ENCODE data around the gene RBM26.

RBM26 gene, protein sequence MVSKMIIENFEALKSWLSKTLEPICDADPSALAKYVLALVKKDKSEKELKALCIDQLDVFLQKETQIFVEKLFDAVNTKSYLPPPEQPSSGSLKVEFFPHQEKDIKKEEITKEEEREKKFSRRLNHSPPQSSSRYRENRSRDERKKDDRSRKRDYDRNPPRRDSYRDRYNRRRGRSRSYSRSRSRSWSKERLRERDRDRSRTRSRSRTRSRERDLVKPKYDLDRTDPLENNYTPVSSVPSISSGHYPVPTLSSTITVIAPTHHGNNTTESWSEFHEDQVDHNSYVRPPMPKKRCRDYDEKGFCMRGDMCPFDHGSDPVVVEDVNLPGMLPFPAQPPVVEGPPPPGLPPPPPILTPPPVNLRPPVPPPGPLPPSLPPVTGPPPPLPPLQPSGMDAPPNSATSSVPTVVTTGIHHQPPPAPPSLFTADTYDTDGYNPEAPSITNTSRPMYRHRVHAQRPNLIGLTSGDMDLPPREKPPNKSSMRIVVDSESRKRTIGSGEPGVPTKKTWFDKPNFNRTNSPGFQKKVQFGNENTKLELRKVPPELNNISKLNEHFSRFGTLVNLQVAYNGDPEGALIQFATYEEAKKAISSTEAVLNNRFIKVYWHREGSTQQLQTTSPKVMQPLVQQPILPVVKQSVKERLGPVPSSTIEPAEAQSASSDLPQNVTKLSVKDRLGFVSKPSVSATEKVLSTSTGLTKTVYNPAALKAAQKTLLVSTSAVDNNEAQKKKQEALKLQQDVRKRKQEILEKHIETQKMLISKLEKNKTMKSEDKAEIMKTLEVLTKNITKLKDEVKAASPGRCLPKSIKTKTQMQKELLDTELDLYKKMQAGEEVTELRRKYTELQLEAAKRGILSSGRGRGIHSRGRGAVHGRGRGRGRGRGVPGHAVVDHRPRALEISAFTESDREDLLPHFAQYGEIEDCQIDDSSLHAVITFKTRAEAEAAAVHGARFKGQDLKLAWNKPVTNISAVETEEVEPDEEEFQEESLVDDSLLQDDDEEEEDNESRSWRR

DNA sequence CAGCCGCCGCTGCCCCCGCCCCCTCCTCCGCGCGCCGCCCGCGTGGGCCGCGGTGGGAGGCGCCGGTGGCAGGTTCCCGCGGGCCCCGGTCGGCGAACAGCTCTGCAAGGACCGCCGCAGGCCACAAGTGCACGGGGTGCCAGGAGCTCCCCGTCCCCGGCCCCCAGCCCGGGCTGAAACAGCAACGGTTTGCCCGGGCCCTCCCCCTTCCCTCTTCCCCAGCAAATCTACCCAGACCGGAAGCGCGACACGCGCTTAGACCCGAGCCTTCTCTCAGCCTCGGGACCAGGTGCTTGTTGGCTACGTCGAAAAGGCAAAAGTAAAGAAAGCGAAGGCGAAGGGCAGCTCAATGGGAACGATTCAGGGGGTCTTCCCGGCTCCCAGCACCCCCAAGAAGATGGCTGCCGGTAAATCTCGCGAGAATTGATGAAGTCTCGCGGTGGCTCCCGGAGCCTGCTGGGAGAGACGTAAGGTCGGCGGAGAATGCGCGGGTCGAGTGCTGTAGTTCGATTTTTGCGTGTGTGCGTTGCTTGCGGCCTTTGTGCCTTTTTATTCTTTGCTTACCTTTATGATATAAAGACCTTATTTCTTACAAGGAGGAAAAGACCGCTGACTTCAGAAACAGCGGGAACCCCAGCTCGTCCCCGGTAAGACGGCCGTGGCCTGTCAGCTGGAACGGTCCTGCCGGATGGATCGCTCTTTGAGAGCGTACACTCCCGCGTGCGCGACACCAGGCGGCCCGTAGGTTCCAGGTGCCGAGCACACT lies at the start of gene RBM26:
Gene RBM26 (minus strand): TSS at position 425 of the 766 bp plus-strand sequence. CDS start 481 bp downstream, outside the sequence.
- Histone ChIP-seq H3K4me1 (ENCODE audit: control insufficient read depth in 1 of 2, insufficient read depth in 2 of 2, low read length in 2 of 2) (peaks cover 34 to 47% of the 10 kb centered on the region in 2 donors), H3K9me3 (ENCODE audit: control insufficient read depth in 1 of 2, low read length in 2 of 2) (no peaks in the 10 kb centered on the region), H3K36me3 (ENCODE audit: control insufficient read depth in 1 of 2, insufficient read depth in 2 of 2, low read length in 2 of 2) (no peaks in the 10 kb centered on the region), H3K4me3 (ENCODE audit: low read depth in 1 of 2, low read length in 2 of 2) (peak within 1 kb of the TSS; percentile 79 to 88), H3K27ac (ENCODE audit: low read depth, low read length) (peak within 1 kb of the TSS; percentile 94), H3K9ac (ENCODE audit: low read depth in 1 of 2, low read length in 2 of 2) (peak within 1 kb of the TSS; percentile 91 to 94), H3K27me3 (ENCODE audit: control insufficient read depth in 1 of 2, insufficient read depth in 2 of 2, low read length in 2 of 2) (no peaks in the 10 kb centered on the region)

DNA sequence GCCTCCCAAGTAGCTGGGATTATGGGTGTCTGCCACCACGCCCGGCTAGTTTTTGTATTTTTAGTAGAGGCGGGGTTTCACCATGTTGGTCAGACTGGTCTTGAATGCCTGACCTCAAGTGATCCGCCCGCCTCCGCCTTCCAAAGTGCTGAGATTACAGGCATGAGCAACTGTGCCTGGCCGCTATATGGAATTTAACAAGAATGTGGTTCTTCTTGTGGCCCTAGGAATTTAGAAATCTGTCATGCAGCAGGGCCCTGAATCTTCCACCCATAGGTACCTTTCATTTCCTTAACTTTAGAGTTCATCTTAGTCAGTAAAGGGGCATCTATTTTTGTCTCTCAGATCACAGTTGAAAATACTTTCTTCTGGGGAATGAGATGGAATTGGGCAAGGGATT lies 49.3 kb upstream of the RBM26 start:
- Histone ChIP-seq H3K36me3 (ENCODE audit: control insufficient read depth in 1 of 2, insufficient read depth in 2 of 2, low read length in 2 of 2) (no peaks in the 10 kb centered on the region), H3K4me1 (ENCODE audit: control insufficient read depth in 1 of 2, insufficient read depth in 2 of 2, low read length in 2 of 2) (no peaks in the 10 kb centered on the region), H3K27me3 (ENCODE audit: control insufficient read depth in 1 of 2, insufficient read depth in 2 of 2, low read length in 2 of 2) (no peaks in the 10 kb centered on the region), H3K27ac (ENCODE audit: low read depth, low read length) (no peak overlapping the region), H3K9me3 (ENCODE audit: control insufficient read depth in 1 of 2, low read length in 2 of 2) (peaks cover 0 to 2% of the 10 kb centered on the region in 2 donors), H3K4me3 (ENCODE audit: low read depth in 1 of 2, low read length in 2 of 2) (no peak overlapping the region), H3K9ac (ENCODE audit: low read depth in 1 of 2, low read length in 2 of 2) (no peak overlapping the region)

DNA sequence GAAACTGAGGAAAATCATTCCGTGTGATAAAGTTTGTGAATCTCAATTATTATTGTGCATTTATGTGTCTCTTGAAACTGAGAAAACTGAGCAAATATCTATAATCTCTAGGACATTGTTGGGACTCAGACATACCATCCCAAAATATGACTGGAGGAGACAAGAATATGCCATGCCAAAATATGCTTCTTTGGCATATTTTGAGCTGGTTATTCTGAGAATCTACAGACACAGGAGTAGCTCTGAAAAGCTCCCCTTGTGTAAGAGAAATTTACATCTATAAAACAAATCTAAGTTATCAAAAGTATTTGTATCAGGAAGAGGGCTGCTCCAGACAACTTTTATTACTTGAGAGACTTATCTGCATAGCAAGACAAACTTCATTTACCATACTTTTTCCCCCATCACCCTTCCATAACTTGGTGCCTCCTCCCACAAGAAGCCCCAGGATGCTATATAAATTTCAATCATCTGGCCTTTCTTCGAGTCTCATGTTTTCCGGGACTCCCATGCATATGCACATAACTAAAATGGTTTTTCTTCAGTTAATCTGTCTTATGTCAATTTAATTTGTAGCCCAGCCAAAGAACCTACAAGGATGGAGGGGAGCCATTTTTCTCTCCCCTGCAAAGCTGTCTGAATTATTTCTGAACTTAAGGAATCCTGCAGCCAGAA lies 46.3 kb upstream of the RBM26 start:
- no peaks in the 10 kb centered on the region for H3K4me1 ChIP-seq (ENCODE audit: control insufficient read depth in 1 of 2, insufficient read depth in 2 of 2, low read length in 2 of 2)
- H3K36me3 ChIP-seq (ENCODE audit: control insufficient read depth in 1 of 2, insufficient read depth in 2 of 2, low read length in 2 of 2): no peaks in the 10 kb centered on the region
- H3K4me3 ChIP-seq (ENCODE audit: low read depth in 1 of 2, low read length in 2 of 2): no peak overlapping the region
- H3K27me3 ChIP-seq (ENCODE audit: control insufficient read depth in 1 of 2, insufficient read depth in 2 of 2, low read length in 2 of 2): no peaks in the 10 kb centered on the region
- H3K27ac ChIP-seq (ENCODE audit: low read depth, low read length): no peak overlapping the region
- no peak overlapping the region for H3K9ac ChIP-seq (ENCODE audit: low read depth in 1 of 2, low read length in 2 of 2)
- peaks cover 0 to 2% of the 10 kb centered on the region in 2 donors for H3K9me3 ChIP-seq (ENCODE audit: control insufficient read depth in 1 of 2, low read length in 2 of 2)

DNA sequence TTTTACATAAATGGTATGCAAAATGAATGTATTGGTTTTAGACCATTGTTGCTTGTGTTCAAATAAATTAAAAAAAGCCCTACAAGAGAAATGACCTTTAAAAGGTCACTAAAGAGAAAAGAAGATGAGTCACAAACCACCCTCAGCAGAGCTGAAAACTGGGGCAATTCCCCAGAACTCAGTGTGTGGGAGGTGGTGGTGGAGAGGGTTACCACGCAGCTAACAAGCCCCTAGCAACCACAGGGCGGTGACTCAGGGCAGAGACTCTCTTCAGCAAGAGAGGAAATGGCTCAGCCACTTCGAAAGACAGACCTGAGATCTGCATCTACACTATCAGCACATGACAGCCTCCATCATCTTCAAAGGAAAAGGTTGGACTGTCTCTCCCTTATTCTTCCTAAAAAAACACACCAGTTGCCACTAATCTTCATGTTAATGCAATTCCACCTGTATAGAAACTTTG lies 45.5 kb upstream of the RBM26 start:
- Histone ChIP-seq H3K4me1 (ENCODE audit: control insufficient read depth in 1 of 2, insufficient read depth in 2 of 2, low read length in 2 of 2) (no peaks in the 10 kb centered on the region), H3K36me3 (ENCODE audit: control insufficient read depth in 1 of 2, insufficient read depth in 2 of 2, low read length in 2 of 2) (no peaks in the 10 kb centered on the region), H3K27me3 (ENCODE audit: control insufficient read depth in 1 of 2, insufficient read depth in 2 of 2, low read length in 2 of 2) (no peaks in the 10 kb centered on the region), H3K9me3 (ENCODE audit: control insufficient read depth in 1 of 2, low read length in 2 of 2) (no peaks in the 10 kb centered on the region), H3K4me3 (ENCODE audit: low read depth in 1 of 2, low read length in 2 of 2) (no peak overlapping the region), H3K9ac (ENCODE audit: low read depth in 1 of 2, low read length in 2 of 2) (no peak overlapping the region), H3K27ac (ENCODE audit: low read depth, low read length) (no peak overlapping the region)

DNA sequence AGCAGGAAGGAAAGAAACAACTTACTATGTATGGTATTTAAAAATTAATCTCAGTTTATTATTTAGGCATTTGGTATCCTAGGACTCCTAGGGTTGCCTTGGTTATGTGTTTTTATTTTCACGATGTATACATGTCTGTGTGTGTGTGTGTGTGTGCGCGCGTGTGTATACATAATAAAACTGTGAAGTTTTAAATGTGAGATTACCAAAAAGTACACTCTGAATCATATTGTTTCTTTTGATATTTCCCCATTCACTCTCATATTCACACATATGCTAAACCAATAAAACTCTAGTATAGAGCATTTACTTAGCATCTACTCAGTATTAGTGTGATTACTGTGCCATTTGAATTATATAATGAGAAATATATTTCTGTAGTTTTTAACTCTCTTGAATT lies 44.1 kb upstream of the RBM26 start:
- no peaks in the 10 kb centered on the region for H3K9me3 ChIP-seq (ENCODE audit: control insufficient read depth in 1 of 2, low read length in 2 of 2)
- H3K4me3 ChIP-seq (ENCODE audit: low read depth in 1 of 2, low read length in 2 of 2): no peak overlapping the region
- H3K27me3 ChIP-seq (ENCODE audit: control insufficient read depth in 1 of 2, insufficient read depth in 2 of 2, low read length in 2 of 2): no peaks in the 10 kb centered on the region
- no peaks in the 10 kb centered on the region for H3K36me3 ChIP-seq (ENCODE audit: control insufficient read depth in 1 of 2, insufficient read depth in 2 of 2, low read length in 2 of 2)
- no peak overlapping the region for H3K9ac ChIP-seq (ENCODE audit: low read depth in 1 of 2, low read length in 2 of 2)
- no peak overlapping the region for H3K27ac ChIP-seq (ENCODE audit: low read depth, low read length)
- peaks cover 0 to 7% of the 10 kb centered on the region in 2 donors for H3K4me1 ChIP-seq (ENCODE audit: control insufficient read depth in 1 of 2, insufficient read depth in 2 of 2, low read length in 2 of 2)

DNA sequence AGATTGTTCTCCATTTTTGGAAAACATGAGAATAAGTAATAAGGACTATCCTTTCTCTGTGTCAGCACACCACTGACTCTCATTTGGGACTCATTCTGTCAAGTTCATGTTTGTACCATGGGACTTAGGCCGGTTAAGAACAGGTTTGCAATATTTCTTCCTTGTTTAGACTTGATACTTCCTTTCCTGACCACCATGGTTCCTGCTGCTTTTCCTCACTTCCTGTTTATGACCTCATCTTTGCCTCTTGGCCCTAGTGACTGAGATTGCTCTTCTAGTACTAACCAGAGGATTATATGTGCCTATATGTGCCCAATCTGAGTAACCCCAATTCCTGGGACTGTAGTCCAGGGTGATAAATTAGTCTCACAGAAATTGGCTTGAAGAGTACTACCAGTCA lies 42.4 kb upstream of the RBM26 start:
- no peaks in the 10 kb centered on the region for H3K36me3 ChIP-seq (ENCODE audit: control insufficient read depth in 1 of 2, insufficient read depth in 2 of 2, low read length in 2 of 2)
- H3K27me3 ChIP-seq (ENCODE audit: control insufficient read depth in 1 of 2, insufficient read depth in 2 of 2, low read length in 2 of 2): no peaks in the 10 kb centered on the region
- peaks cover 0 to 7% of the 10 kb centered on the region in 2 donors for H3K4me1 ChIP-seq (ENCODE audit: control insufficient read depth in 1 of 2, insufficient read depth in 2 of 2, low read length in 2 of 2)
- H3K4me3 ChIP-seq (ENCODE audit: low read depth in 1 of 2, low read length in 2 of 2): no peak overlapping the region
- no peaks in the 10 kb centered on the region for H3K9me3 ChIP-seq (ENCODE audit: control insufficient read depth in 1 of 2, low read length in 2 of 2)
- no peak overlapping the region for H3K27ac ChIP-seq (ENCODE audit: low read depth, low read length)
- no peak overlapping the region for H3K9ac ChIP-seq (ENCODE audit: low read depth in 1 of 2, low read length in 2 of 2)

DNA sequence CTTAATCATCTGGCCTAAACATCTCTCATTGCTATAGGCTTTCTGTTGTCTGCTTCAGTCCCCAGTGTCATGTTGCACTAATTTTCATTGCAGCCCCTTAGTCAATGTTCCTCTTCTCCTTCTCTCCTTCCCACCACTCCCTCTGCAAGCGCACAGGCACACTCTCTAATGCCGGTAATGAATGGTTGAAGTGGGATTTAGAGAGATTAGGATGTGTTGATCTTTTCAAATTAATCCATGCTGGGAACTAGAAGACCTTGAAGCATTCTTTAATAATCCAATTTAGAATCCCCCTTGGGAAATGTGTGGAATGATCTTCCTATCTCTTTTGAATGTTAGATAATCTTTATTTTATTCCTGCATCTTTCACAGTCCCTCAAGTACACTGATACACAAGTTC lies 41.7 kb upstream of the RBM26 start:
- no peaks in the 10 kb centered on the region for H3K27me3 ChIP-seq (ENCODE audit: control insufficient read depth in 1 of 2, insufficient read depth in 2 of 2, low read length in 2 of 2)
- H3K36me3 ChIP-seq (ENCODE audit: control insufficient read depth in 1 of 2, insufficient read depth in 2 of 2, low read length in 2 of 2): no peaks in the 10 kb centered on the region
- H3K9ac ChIP-seq (ENCODE audit: low read depth in 1 of 2, low read length in 2 of 2): no peak overlapping the region
- no peaks in the 10 kb centered on the region for H3K9me3 ChIP-seq (ENCODE audit: control insufficient read depth in 1 of 2, low read length in 2 of 2)
- H3K27ac ChIP-seq (ENCODE audit: low read depth, low read length): no peak overlapping the region
- peaks cover 0 to 9% of the 10 kb centered on the region in 2 donors for H3K4me1 ChIP-seq (ENCODE audit: control insufficient read depth in 1 of 2, insufficient read depth in 2 of 2, low read length in 2 of 2)
- no peak overlapping the region for H3K4me3 ChIP-seq (ENCODE audit: low read depth in 1 of 2, low read length in 2 of 2)

DNA sequence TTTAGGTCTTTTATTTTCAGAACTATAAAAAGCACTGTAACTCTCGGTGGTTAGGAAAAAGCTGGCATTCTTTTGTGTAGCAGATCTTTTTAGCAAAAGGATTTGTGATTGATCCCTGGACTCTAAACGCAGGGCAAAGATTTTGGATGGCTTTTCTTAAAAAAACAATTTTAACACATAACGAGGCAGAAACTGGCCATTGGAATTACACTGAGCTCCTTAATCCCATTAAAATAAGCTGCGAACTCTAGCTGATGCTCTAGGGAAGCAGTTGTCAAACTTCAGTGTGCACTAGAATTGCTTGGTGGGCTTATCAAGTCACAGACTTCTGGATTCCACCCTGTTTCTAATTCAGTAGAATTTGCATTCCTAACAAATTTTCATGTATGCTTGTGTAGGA lies 41.1 kb upstream of the RBM26 start:
- no peaks in the 10 kb centered on the region for H3K27me3 ChIP-seq (ENCODE audit: control insufficient read depth in 1 of 2, insufficient read depth in 2 of 2, low read length in 2 of 2)
- H3K4me1 ChIP-seq (ENCODE audit: control insufficient read depth in 1 of 2, insufficient read depth in 2 of 2, low read length in 2 of 2): peaks cover 0 to 15% of the 10 kb centered on the region in 2 donors
- no peak overlapping the region for H3K27ac ChIP-seq (ENCODE audit: low read depth, low read length)
- H3K36me3 ChIP-seq (ENCODE audit: control insufficient read depth in 1 of 2, insufficient read depth in 2 of 2, low read length in 2 of 2): no peaks in the 10 kb centered on the region
- H3K9ac ChIP-seq (ENCODE audit: low read depth in 1 of 2, low read length in 2 of 2): no peak overlapping the region
- H3K9me3 ChIP-seq (ENCODE audit: control insufficient read depth in 1 of 2, low read length in 2 of 2): no peaks in the 10 kb centered on the region
- H3K4me3 ChIP-seq (ENCODE audit: low read depth in 1 of 2, low read length in 2 of 2): no peak overlapping the region

DNA sequence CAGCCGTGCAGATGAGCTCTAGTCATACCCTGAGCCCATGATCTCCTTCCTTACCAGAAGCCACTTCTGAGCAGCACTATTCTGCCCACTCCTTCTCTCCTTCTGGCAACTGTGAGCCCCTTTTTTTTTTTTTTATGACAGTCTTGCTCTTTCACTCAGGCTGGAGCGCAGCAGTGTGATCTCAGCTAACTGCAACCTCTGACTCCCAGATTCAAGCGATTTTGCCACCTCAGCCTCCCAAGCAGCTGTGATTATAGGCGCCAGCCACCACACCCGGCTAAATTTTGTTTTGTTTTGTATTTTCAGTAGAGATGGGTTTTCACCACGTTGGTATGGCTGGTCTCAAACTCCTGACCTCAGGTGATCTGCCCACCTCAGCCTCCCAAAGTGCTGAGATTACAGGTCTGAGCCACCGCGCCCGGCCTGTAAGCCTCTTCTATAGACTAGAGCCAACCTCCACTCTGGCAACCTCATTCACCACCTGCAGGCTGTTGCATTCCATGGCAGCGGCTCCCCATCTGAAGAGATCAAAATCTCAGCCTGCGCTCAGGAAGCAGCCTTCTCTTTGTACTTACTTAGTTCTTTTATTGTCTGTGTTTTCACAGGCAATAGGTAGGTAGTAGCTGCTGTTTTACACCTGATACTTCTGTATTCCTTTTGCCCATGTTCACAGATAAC lies 40.1 kb upstream of the RBM26 start:
- Histone ChIP-seq H3K27ac (ENCODE audit: low read depth, low read length) (no peak overlapping the region), H3K9ac (ENCODE audit: low read depth in 1 of 2, low read length in 2 of 2) (no peak overlapping the region), H3K36me3 (ENCODE audit: control insufficient read depth in 1 of 2, insufficient read depth in 2 of 2, low read length in 2 of 2) (no peaks in the 10 kb centered on the region), H3K27me3 (ENCODE audit: control insufficient read depth in 1 of 2, insufficient read depth in 2 of 2, low read length in 2 of 2) (no peaks in the 10 kb centered on the region), H3K4me3 (ENCODE audit: low read depth in 1 of 2, low read length in 2 of 2) (no peak overlapping the region), H3K9me3 (ENCODE audit: control insufficient read depth in 1 of 2, low read length in 2 of 2) (no peaks in the 10 kb centered on the region), H3K4me1 (ENCODE audit: control insufficient read depth in 1 of 2, insufficient read depth in 2 of 2, low read length in 2 of 2) (peaks cover 4 to 19% of the 10 kb centered on the region in 2 donors)
